OCI-LY1 (cell line): ENCODE results near the gene CSNK1G2.

ENCODE experiments used
- H2AFZ ChIP-seq: fragments of 200-600 bp; sonication (generic), shearing (Covaris generic); 2 replicates; pipeline ENCODE4 v1.6.0; 2014; ENCODE audit warnings: antibody characterized with exemption, mild to moderate bottlenecking, low read length
- H3F3A ChIP-seq: fragments of 200-600 bp; sonication (generic), shearing (Covaris generic); 2 replicates; pipeline ENCODE4 v1.6.0; 2014; ENCODE audit warnings: mild to moderate bottlenecking, antibody characterized with exemption, low read length, moderate library complexity; ENCODE audit not compliant: insufficient read depth
- H3K27ac ChIP-seq: fragments of 200-600 bp; sonication (generic); 2 replicates; pipeline ENCODE4 v1.5.1; 2014; ENCODE audit warnings: low read length, mixed run types, mild to moderate bottlenecking, low read depth; ENCODE audit not compliant: poor library complexity, severe bottlenecking
- H3K27me3 ChIP-seq: fragments of 200-600 bp; sonication (generic); 2 replicates; pipeline ENCODE4 v1.6.0; 2014; ENCODE audit warnings: antibody characterized with exemption, mild to moderate bottlenecking, low read length, moderate library complexity; ENCODE audit not compliant: insufficient read depth
- H3K36me3 ChIP-seq: fragments of 200-600 bp; sonication (generic); 2 replicates; pipeline ENCODE4 v1.6.1; 2014; ENCODE audit warnings: mild to moderate bottlenecking, antibody characterized with exemption, low read length, moderate library complexity, mixed read lengths; ENCODE audit not compliant: insufficient read depth
- H3K4me1 ChIP-seq: fragments of 200-600 bp; sonication (generic); 2 replicates; pipeline ENCODE4 v1.5.1; 2014; ENCODE audit warnings: mild to moderate bottlenecking, low read length, moderate library complexity; ENCODE audit not compliant: insufficient read depth, severe bottlenecking
- H3K4me2 ChIP-seq: fragments of 200-600 bp; sonication (generic), shearing (Covaris generic); 2 replicates; pipeline ENCODE4 v1.6.1; 2014; ENCODE audit warnings: low read length
- H3K4me3 ChIP-seq: fragments of 200-600 bp; sonication (generic); 2 replicates; pipeline ENCODE4 v1.5.1; 2014; ENCODE audit warnings: low read length, low read depth, mild to moderate bottlenecking, mixed read lengths; ENCODE audit not compliant: poor library complexity, severe bottlenecking
- H3K79me2 ChIP-seq: fragments of 200-600 bp; shearing (Covaris generic); 2 replicates; pipeline ENCODE4 v1.6.1; 2016; ENCODE audit warnings: mixed run types, low read length, mixed read lengths; ENCODE audit not compliant: insufficient read depth
- H3K9ac ChIP-seq: fragments of 200-600 bp; sonication (generic), shearing (Covaris generic); 2 replicates; pipeline ENCODE4 v1.6.1; 2014; ENCODE audit warnings: mild to moderate bottlenecking, low read length, mixed read lengths
- H3K9me2 ChIP-seq: fragments of 200-600 bp; sonication (generic), shearing (Covaris generic); 2 replicates; pipeline ENCODE4 v1.6.1; 2014; ENCODE audit warnings: low read depth, mild to moderate bottlenecking, low read length, mixed read lengths
- H3K9me3 ChIP-seq: fragments of 200-600 bp; shearing (Covaris generic); 2 replicates; pipeline ENCODE4 v1.6.1; 2014; ENCODE audit warnings: low read length, mixed read lengths
- H4K20me1 ChIP-seq: fragments of 200-600 bp; sonication (generic), shearing (Covaris generic); 2 replicates; pipeline ENCODE4 v1.6.0; 2016; ENCODE audit warnings: mild to moderate bottlenecking, low read length; ENCODE audit not compliant: insufficient read depth
- CTCF ChIP-seq: fragments of 200-600 bp; sonication (generic), shearing (Covaris generic); IDR thresholded peaks from 2 replicates; pipeline ENCODE4 v1.5.1; 2017; ENCODE audit warnings: mild to moderate bottlenecking, antibody characterized with exemption, low read length, moderate library complexity, mixed read lengths
- EZH2 ChIP-seq: fragments of 200-600 bp; sonication (generic), shearing (Covaris generic); IDR thresholded peaks from 2 replicates; pipeline ENCODE4 v1.8.0; 2017; ENCODE audit warnings: borderline replicate concordance, mixed run types, mild to moderate bottlenecking, antibody characterized with exemption, low read length, moderate library complexity, mixed read lengths

Gene CSNK1G2

GRCh38 chr19:1917146-1917545 lies 23.8 kb upstream of the CSNK1G2 start:
- no peaks in the 10 kb centered on the region for H3F3A ChIP-seq
- peaks cover 47% of the 10 kb centered on the region for H3K36me3 ChIP-seq
- no peaks in the 10 kb centered on the region for H3K79me2 ChIP-seq
- no peaks in the 10 kb centered on the region for H3K9me2 ChIP-seq
- H3K4me2 ChIP-seq, result no peak overlapping the region
- no peaks in the 10 kb centered on the region for H3K27me3 ChIP-seq
- TF ChIP-seq EZH2 (no peak), CTCF (no peak)
- no peaks in the 10 kb centered on the region for H3K4me1 ChIP-seq
- H4K20me1 ChIP-seq, result no peaks in the 10 kb centered on the region
- no peak overlapping the region for H2AFZ ChIP-seq
- no peak overlapping the region for H3K27ac ChIP-seq
- no peak overlapping the region for H3K9ac ChIP-seq
- no peak overlapping the region for H3K4me3 ChIP-seq
- H3K9me3 ChIP-seq, result no peaks in the 10 kb centered on the region

- Histone ChIP-seq H3K4me3 (no peak overlapping the region), H3K4me1 (peaks cover under 1% of the 10 kb centered on the region), H3K27me3 (no peaks in the 10 kb centered on the region), H3K9me3 (no peaks in the 10 kb centered on the region), H3F3A (no peaks in the 10 kb centered on the region), H3K9me2 (no peaks in the 10 kb centered on the region), H3K4me2 (no peak overlapping the region), H3K79me2 (no peaks in the 10 kb centered on the region), H3K9ac (no peak overlapping the region), H2AFZ (no peak overlapping the region), H3K36me3 (peaks cover 46% of the 10 kb centered on the region), H3K27ac (no peak overlapping the region), H4K20me1 (no peaks in the 10 kb centered on the region)
- TF ChIP-seq EZH2 (no peak), CTCF (no peak)
Observed at GRCh38 chr19:1917926-1918325, 23.0 kb upstream of the CSNK1G2 start.

- H2AFZ ChIP-seq, result no peak overlapping the region
- TF ChIP-seq EZH2, result no peak
- TF ChIP-seq CTCF, result no peak
- no peak overlapping the region for H3K4me2 ChIP-seq
- H3F3A ChIP-seq, result no peaks in the 10 kb centered on the region
- no peak overlapping the region for H3K4me3 ChIP-seq
- no peaks in the 10 kb centered on the region for H3K9me3 ChIP-seq
- no peak overlapping the region for H3K27ac ChIP-seq
- no peaks in the 10 kb centered on the region for H3K79me2 ChIP-seq
- no peaks in the 10 kb centered on the region for H4K20me1 ChIP-seq
- no peaks in the 10 kb centered on the region for H3K27me3 ChIP-seq
- peaks cover 43% of the 10 kb centered on the region for H3K36me3 ChIP-seq
- H3K9ac ChIP-seq, result no peak overlapping the region
- no peaks in the 10 kb centered on the region for H3K9me2 ChIP-seq
- peaks cover 11% of the 10 kb centered on the region for H3K4me1 ChIP-seq
Observed at GRCh38 chr19:1918975-1919374, 22.0 kb upstream of the CSNK1G2 start.
